Measurements from ENCODE around the gene PEPD.

- TF ChIP-seq DPF2 (IDR thresholded peaks at IDR 0.05) (no peak), NR2C2 (IDR thresholded peaks at IDR 0.05; ENCODE audit: borderline replicate concordance, control insufficient read depth, insufficient read length, low read depth) (no peak), POLR2A (IDR thresholded peaks at IDR 0.05; ENCODE audit: low read depth, low read length) (no peak), CEBPZ (IDR thresholded peaks at IDR 0.05; ENCODE audit: low read depth, low read length) (no peak), BRCA1 (IDR thresholded peaks at IDR 0.05; ENCODE audit: low read depth, low read length) (no peak), CEBPB (IDR thresholded peaks at IDR 0.05; ENCODE audit: borderline replicate concordance in 1 of 2, low read depth in 2 of 2, low read length in 2 of 2) (no peak), POLR2AphosphoS5 (IDR thresholded peaks at IDR 0.05; ENCODE audit: low read length) (no peak), POLR2AphosphoS2 (IDR thresholded peaks at IDR 0.05; ENCODE audit: low read depth, low read length) (no peak)
- TF ChIP-seq, protein P1, sequence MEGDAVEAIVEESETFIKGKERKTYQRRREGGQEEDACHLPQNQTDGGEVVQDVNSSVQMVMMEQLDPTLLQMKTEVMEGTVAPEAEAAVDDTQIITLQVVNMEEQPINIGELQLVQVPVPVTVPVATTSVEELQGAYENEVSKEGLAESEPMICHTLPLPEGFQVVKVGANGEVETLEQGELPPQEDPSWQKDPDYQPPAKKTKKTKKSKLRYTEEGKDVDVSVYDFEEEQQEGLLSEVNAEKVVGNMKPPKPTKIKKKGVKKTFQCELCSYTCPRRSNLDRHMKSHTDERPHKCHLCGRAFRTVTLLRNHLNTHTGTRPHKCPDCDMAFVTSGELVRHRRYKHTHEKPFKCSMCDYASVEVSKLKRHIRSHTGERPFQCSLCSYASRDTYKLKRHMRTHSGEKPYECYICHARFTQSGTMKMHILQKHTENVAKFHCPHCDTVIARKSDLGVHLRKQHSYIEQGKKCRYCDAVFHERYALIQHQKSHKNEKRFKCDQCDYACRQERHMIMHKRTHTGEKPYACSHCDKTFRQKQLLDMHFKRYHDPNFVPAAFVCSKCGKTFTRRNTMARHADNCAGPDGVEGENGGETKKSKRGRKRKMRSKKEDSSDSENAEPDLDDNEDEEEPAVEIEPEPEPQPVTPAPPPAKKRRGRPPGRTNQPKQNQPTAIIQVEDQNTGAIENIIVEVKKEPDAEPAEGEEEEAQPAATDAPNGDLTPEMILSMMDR (IDR thresholded peaks at IDR 0.05 in 2 of 3, conservative IDR thresholded peaks at IDR 0.05 in 1 of 3; ENCODE audit: control insufficient read depth in 2 of 3, extremely low read depth in 1 of 3, insufficient read depth in 1 of 3, low read depth in 3 of 3, low read length in 3 of 3), result no peak
- TF ChIP-seq, protein P2, sequence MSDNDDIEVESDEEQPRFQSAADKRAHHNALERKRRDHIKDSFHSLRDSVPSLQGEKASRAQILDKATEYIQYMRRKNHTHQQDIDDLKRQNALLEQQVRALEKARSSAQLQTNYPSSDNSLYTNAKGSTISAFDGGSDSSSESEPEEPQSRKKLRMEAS (IDR thresholded peaks at IDR 0.05; ENCODE audit: low read depth, low read length), result no peak
- TF ChIP-seq, protein P3, sequence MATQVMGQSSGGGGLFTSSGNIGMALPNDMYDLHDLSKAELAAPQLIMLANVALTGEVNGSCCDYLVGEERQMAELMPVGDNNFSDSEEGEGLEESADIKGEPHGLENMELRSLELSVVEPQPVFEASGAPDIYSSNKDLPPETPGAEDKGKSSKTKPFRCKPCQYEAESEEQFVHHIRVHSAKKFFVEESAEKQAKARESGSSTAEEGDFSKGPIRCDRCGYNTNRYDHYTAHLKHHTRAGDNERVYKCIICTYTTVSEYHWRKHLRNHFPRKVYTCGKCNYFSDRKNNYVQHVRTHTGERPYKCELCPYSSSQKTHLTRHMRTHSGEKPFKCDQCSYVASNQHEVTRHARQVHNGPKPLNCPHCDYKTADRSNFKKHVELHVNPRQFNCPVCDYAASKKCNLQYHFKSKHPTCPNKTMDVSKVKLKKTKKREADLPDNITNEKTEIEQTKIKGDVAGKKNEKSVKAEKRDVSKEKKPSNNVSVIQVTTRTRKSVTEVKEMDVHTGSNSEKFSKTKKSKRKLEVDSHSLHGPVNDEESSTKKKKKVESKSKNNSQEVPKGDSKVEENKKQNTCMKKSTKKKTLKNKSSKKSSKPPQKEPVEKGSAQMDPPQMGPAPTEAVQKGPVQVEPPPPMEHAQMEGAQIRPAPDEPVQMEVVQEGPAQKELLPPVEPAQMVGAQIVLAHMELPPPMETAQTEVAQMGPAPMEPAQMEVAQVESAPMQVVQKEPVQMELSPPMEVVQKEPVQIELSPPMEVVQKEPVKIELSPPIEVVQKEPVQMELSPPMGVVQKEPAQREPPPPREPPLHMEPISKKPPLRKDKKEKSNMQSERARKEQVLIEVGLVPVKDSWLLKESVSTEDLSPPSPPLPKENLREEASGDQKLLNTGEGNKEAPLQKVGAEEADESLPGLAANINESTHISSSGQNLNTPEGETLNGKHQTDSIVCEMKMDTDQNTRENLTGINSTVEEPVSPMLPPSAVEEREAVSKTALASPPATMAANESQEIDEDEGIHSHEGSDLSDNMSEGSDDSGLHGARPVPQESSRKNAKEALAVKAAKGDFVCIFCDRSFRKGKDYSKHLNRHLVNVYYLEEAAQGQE (IDR thresholded peaks at IDR 0.05; ENCODE audit: low read depth, low read length), result no peak
These were observed 143.8 kb downstream of the PEPD start for GRCh38 chr19:33377586-33378475.
